ENCODE results near the gene LCK. TPM values are rescaled to one million over a fixed set of nuclear protein-coding genes. Genes with fewer than 3 reads are reported as not detected.

LCK gene
- total RNA-seq, 2 donors from 2014 or later = 1.8 to 4.4 TPM

DNA sequence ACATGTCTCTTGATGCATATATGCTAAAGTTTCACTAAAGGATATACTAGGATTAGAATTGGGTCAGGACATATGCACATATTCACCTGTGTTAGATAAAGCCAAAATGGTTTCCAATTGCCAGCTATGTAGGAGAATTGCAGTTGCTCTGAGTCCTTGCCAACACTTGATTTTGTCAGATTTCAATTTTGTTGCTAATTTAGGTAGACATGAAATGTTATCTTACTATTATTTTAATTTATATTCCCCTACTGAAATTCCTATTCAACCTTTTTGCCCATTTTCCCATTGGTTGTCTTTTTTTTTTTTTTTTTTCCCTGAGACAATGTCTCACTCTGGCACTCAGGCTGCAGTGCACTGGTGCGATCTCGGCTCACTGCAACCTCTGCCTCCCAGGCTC, 54.2 kb downstream of the LCK start:
- DNase-seq = no peak
- Histone ChIP-seq H3K4me3 (ENCODE audit: low read length) (no peak overlapping the region), H3K36me3 (ENCODE audit: control insufficient read depth, insufficient read depth, low read length) (peaks cover 48% of the 10 kb centered on the region), H3K9me3 (ENCODE audit: control insufficient read depth, low read length) (peaks cover 25% of the 10 kb centered on the region), H3K27ac (ENCODE audit: low read depth, low read length) (no peak overlapping the region), H3K9ac (ENCODE audit: extremely low read depth, low read length, poor library complexity, severe bottlenecking) (no peak overlapping the region), H3K4me1 (ENCODE audit: control insufficient read depth, insufficient read depth, low read length) (no peaks in the 10 kb centered on the region), H3K27me3 (ENCODE audit: control insufficient read depth, insufficient read depth, low read length, poor library complexity, severe bottlenecking) (no peaks in the 10 kb centered on the region)
- Mint-ChIP-seq H3K9me3 (peaks cover 10% of the 10 kb centered on the region), H3K4me3 (no peak overlapping the region), H3K4me1 (peaks cover 9% of the 10 kb centered on the region), H3K27me3 (ENCODE audit: insufficient read depth) (no peaks in the 10 kb centered on the region), H3K36me3 (ENCODE audit: low read depth) (peaks cover 47% of the 10 kb centered on the region), H3K27ac (no peak overlapping the region)
- TF ChIP-seq, protein P1, sequence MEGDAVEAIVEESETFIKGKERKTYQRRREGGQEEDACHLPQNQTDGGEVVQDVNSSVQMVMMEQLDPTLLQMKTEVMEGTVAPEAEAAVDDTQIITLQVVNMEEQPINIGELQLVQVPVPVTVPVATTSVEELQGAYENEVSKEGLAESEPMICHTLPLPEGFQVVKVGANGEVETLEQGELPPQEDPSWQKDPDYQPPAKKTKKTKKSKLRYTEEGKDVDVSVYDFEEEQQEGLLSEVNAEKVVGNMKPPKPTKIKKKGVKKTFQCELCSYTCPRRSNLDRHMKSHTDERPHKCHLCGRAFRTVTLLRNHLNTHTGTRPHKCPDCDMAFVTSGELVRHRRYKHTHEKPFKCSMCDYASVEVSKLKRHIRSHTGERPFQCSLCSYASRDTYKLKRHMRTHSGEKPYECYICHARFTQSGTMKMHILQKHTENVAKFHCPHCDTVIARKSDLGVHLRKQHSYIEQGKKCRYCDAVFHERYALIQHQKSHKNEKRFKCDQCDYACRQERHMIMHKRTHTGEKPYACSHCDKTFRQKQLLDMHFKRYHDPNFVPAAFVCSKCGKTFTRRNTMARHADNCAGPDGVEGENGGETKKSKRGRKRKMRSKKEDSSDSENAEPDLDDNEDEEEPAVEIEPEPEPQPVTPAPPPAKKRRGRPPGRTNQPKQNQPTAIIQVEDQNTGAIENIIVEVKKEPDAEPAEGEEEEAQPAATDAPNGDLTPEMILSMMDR (conservative IDR thresholded peaks at IDR 0.05) = no peak
- 94% methylated on average over 2 of the region's 2 CpGs; no CpG with 5 or more reads in 1 of the 2 experiments for WGBS, 2 experiments (ENCODE audit: insufficient coverage in 1 of 2, insufficient read length in 1 of 2)

DNA sequence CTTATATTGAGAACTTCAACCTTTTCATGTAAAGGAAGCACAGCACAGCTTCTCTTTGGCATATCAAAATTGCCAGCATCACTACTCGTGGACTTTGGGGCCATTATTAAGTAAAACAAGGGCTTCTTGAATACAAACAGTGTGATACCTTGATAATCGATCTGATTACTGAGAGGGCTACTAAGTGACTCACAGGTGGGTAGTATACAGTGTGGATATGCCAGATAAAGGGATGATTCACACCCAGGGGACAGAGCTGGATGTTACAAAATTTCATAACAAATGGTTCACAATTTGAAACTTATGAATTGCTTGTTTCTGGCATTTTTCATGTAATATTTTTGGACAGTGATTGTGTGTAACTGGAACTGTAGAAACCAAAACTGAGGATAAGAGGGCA, 56.3 kb downstream of the LCK start:
- Mint-ChIP-seq H3K36me3 (ENCODE audit: low read depth) (peaks cover 42% of the 10 kb centered on the region), H3K27ac (no peak overlapping the region), H3K4me1 (peaks cover 9% of the 10 kb centered on the region), H3K27me3 (ENCODE audit: insufficient read depth) (no peaks in the 10 kb centered on the region), H3K9me3 (peaks cover 10% of the 10 kb centered on the region), H3K4me3 (no peak overlapping the region)
- 87 to 89% methylated on average over 2 of the region's 2 CpGs for WGBS, 2 experiments (ENCODE audit: insufficient coverage in 1 of 2, insufficient read length in 1 of 2)
- no peaks in the 10 kb centered on the region for H3K4me1 ChIP-seq (ENCODE audit: control insufficient read depth, insufficient read depth, low read length)
- H3K27ac ChIP-seq (ENCODE audit: low read depth, low read length) = no peak overlapping the region
- no peaks in the 10 kb centered on the region for H3K27me3 ChIP-seq (ENCODE audit: control insufficient read depth, insufficient read depth, low read length, poor library complexity, severe bottlenecking)
- DNase-seq = no peak
- H3K9me3 ChIP-seq (ENCODE audit: control insufficient read depth, low read length) = peaks cover 25% of the 10 kb centered on the region
- H3K36me3 ChIP-seq (ENCODE audit: control insufficient read depth, insufficient read depth, low read length) = peaks cover 42% of the 10 kb centered on the region
- no peak overlapping the region for H3K4me3 ChIP-seq (ENCODE audit: low read length)
- TF ChIP-seq, protein P1 (conservative IDR thresholded peaks at IDR 0.05) = no peak
- H3K9ac ChIP-seq (ENCODE audit: extremely low read depth, low read length, poor library complexity, severe bottlenecking) = no peak overlapping the region

DNA sequence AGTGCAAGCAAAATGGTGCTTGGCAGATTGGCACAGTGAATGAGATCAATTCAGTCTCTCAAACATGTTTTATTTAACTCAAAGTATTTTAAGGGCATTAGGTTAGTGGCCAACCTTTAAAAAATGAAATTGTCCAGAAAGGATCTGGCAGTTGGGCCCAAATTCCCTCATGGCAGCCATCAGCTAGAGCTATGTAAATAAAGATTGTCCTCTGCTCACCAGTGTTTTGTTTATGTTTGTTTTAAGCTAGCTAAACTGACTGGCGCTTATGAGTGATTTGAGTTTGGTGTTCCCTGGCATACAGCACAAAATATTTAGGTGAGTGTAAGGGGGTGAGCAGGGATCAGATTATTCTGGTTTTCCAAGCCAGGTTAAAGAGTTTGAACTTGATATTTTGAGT, 58.9 kb downstream of the LCK start:
- TF ChIP-seq, protein P1 (conservative IDR thresholded peaks at IDR 0.05) = no peak
- H3K4me1 Mint-ChIP-seq = peaks cover 9% of the 10 kb centered on the region
- peaks cover 10% of the 10 kb centered on the region for H3K9me3 ChIP-seq (ENCODE audit: control insufficient read depth, low read length)
- H3K4me3 Mint-ChIP-seq = no peak overlapping the region
- no peak for DNase-seq
- peak overlapping the region; percentile 50 for H3K27ac Mint-ChIP-seq
- peaks cover 7% of the 10 kb centered on the region for H3K9me3 Mint-ChIP-seq
- 86 to 96% methylated on average over 1 of the region's 1 CpG for WGBS, 2 experiments (ENCODE audit: insufficient coverage in 1 of 2, insufficient read length in 1 of 2)
- no peak overlapping the region for H3K9ac ChIP-seq (ENCODE audit: extremely low read depth, low read length, poor library complexity, severe bottlenecking)
- peaks cover 21% of the 10 kb centered on the region for H3K36me3 ChIP-seq (ENCODE audit: control insufficient read depth, insufficient read depth, low read length)
- peaks cover 26% of the 10 kb centered on the region for H3K36me3 Mint-ChIP-seq (ENCODE audit: low read depth)
- H3K27me3 Mint-ChIP-seq (ENCODE audit: insufficient read depth) = no peaks in the 10 kb centered on the region
- no peak overlapping the region for H3K27ac ChIP-seq (ENCODE audit: low read depth, low read length)
- H3K27me3 ChIP-seq (ENCODE audit: control insufficient read depth, insufficient read depth, low read length, poor library complexity, severe bottlenecking) = no peaks in the 10 kb centered on the region
- H3K4me3 ChIP-seq (ENCODE audit: low read length) = no peak overlapping the region
- H3K4me1 ChIP-seq (ENCODE audit: control insufficient read depth, insufficient read depth, low read length) = no peaks in the 10 kb centered on the region

Measured in endodermal cell (in vitro differentiated cells).